Body of pancreas (tissue), 4 donors: ENCODE measurements around the gene GVQW3. TPM values are rescaled to one million over a fixed set of nuclear protein-coding genes. Genes with fewer than 3 reads are reported as not detected.

Source experiments
- ATAC-seq: fragments of 150-250 bp; one replicate; pipeline ENCODE4 v1.9.1; 2016
- DNase-seq, 4 donors: peaks; one replicate each; pipeline ENCODE4 v3.0.0-alpha.2; 2019
- H3K27ac ChIP-seq, 4 donors: fragments of 200-600 bp; sonication (generic); 1 replicate in 3 of 4; 2 replicates in 1 of 4; pipeline versions ENCODE4 v1.5.1 to v1.6.1; 2016 to 2019; ENCODE audit warnings: mild to moderate bottlenecking in 1 of 4, mixed read lengths in 1 of 4, moderate library complexity in 1 of 4
- H3K27me3 ChIP-seq, 2 donors: fragments of 200-600 bp; sonication (generic); one replicate each; pipeline ENCODE4 v1.6.0; 2016; ENCODE audit warnings: mild to moderate bottlenecking in 1 of 2
- H3K36me3 ChIP-seq, 2 donors: fragments of 200-600 bp; sonication (generic); replicated peaks in 1 of 2; 2 replicates each; pipeline ENCODE4 v1.5.1; 2016; ENCODE audit warnings: low read depth in 2 of 2; ENCODE audit not compliant: insufficient read depth in 1 of 2
- H3K4me1 ChIP-seq: fragments of 200-600 bp; sonication (generic); one replicate; pipeline ENCODE4 v1.6.0; 2016
- H3K4me3 ChIP-seq, 2 donors: fragments of 200-600 bp; sonication (generic); 1 replicate in 1 of 2; 2 replicates in 1 of 2; pipeline ENCODE4 v1.5.1; 2016 to 2019
- H3K9me3 ChIP-seq, 3 donors: fragments of 200-600 bp; sonication (generic); 1 replicate in 2 of 3; 2 replicates in 1 of 3; pipeline ENCODE4 v1.5.1; 2016
- POLR2A ChIP-seq, 3 donors: fragments of 450-650 bp; IDR thresholded peaks; one replicate each; pipeline ENCODE4 v1.6.1; 2016; ENCODE audit warnings: antibody characterized with exemption in 3 of 3, mild to moderate bottlenecking in 2 of 3
- WGBS, 2 donors: methylation state at CpG; one replicate each; pipeline ENCODE4 v1.1.5; 2017; 5-methylcytosine and 5-hydroxymethylcytosine counted together
- intact Hi-C: fragments of 100-400 bp; cut with DNase I; formaldehyde crosslinking; loops from one replicate; pipeline ENCODE4 v1.15.1; 2023
- total RNA-seq, 2 donors: library from RNA; depleted of rRNA; stranded (reverse); fragments of >200 nt; gene quantifications; one replicate each; pipeline ENCODE4 v1.1.0, GENCODE V29; 2016
- TF ChIP-seq, protein P1 (sequence below), 7 experiments: fragments of 450-650 bp in 4 of 7; fragments of 200-600 bp in 3 of 7; sonication (generic) in 3 of 7; IDR thresholded peaks; one replicate each; pipeline ENCODE4 v1.5.1; 2016 to 2019; ENCODE audit warnings: antibody characterized with exemption in 7 of 7

GVQW3 gene
- total RNA-seq, 2 donors from 2014 or later, result 11.2 to 16.2 TPM

DNA sequence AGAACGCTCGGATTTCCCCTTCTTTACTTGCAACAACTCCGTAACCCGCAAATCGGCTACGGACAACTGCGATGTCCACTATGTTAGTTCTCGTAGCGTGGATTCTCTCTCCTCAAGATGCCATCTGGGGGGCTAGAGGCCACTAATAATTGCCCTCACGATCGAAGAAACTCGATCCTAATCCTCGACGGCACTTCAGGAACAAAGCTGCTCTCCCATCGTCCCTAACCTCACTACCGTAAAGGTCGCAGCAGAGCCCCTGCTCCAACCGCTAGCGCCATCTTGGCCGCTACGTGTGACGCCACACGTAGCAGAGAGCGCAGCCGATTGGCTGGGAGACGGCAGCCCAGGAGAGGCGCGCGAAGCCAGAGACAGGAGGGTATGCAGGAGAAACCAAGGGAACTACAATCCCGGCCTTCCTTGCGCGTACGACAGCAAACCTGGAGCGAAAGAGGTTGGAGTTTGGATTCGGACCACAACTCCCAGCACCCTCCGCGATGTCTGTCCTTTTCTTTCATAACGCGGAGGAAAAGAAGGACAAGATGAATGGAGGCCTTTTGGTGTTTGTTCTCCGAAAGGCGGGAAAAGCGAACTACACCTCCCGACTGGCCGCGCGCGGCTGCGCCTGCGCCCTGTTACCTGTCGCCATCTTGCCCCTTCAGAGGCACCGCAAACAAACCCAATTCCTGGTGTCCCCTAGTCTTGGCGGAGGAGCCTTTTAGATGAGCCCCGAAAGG is 63.4 kb downstream of the GVQW3 start, which contains the start of gene EMSY:
TSS of gene EMSY (plus strand) at position 635 of the 737 bp plus-strand sequence. CDS start 1,921 bp downstream, outside the sequence.
- Histone ChIP-seq H3K27me3 (no peaks in the 10 kb centered on the region), H3K4me3 (peak within 1 kb of the TSS; percentile 88 to 97), H3K27ac (peak within 1 kb of the TSS; percentile 68 to 90 (median 85)), H3K36me3 (peaks cover 0 to 3% of the 10 kb centered on the region in 2 donors), H3K9me3 (no peaks in the 10 kb centered on the region), H3K4me1 (peaks cover 13% of the 10 kb centered on the region)
- DNase-seq (peak; percentile 95 to 99 (median 98)), ATAC-seq (peak; percentile 95)
- 0% methylated on average over 44 to 53 of the region's 53 CpGs for WGBS, 2 donors
- intact Hi-C loops, result no loop called here
- TF ChIP-seq, protein P1, sequence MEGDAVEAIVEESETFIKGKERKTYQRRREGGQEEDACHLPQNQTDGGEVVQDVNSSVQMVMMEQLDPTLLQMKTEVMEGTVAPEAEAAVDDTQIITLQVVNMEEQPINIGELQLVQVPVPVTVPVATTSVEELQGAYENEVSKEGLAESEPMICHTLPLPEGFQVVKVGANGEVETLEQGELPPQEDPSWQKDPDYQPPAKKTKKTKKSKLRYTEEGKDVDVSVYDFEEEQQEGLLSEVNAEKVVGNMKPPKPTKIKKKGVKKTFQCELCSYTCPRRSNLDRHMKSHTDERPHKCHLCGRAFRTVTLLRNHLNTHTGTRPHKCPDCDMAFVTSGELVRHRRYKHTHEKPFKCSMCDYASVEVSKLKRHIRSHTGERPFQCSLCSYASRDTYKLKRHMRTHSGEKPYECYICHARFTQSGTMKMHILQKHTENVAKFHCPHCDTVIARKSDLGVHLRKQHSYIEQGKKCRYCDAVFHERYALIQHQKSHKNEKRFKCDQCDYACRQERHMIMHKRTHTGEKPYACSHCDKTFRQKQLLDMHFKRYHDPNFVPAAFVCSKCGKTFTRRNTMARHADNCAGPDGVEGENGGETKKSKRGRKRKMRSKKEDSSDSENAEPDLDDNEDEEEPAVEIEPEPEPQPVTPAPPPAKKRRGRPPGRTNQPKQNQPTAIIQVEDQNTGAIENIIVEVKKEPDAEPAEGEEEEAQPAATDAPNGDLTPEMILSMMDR (IDR thresholded peaks at IDR 0.05), result peak in 1 of 7 experiments; percentile 24
- TF ChIP-seq POLR2A (IDR thresholded peaks at IDR 0.05), result peak; percentile 90 to 99 (median 97)

DNA sequence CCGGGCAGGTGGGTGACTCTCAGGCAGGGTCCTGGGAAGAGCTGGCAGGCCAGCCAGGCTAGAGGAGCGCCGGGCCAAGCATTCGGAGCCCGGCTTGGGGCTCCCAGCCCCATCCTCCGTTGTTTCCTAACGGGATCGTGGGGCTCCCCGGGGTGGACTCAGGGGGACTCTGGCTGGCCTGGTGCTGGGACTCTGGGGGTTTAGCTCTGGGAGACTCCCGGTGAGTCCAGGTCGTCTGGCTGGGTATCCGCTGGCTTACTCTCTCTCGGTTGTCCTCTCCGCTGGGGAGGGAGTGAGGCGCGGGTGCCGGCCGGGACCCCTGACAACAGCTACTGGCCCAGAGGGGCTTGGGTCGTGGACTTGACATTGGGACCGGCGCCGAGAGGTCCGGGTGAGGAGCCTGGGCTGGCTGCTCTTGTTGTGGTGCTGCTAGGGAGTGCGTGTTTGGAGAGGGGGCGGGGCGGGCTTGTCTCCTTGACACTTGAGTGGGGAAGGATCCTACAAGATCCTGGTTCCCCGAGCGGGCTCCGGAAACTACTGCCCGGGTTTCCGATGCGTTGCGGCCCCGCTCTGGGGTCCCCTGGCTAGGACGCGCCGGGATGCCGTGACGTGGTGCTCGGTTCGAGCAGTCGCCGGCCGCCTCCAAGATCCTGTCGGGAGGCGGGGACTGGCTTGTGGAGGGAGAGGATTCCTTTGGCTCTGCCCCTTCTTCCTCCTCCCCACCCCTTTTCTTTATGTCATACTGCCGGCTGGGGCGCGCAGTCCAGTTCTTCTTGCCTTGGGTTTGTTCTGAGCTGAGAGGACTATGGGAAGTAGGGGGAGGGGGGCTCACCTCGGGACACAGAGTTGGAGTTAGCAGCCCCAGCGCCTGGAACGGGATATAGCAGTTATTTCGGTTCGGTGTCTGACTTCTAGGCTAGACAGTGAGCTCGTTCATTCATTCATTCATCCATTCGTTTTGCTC is 64.3 kb downstream of the GVQW3 start:
- DNase-seq (peak; percentile 63 to 78 (median 70)), ATAC-seq (peak; percentile 30)
- WGBS, 2 donors, result 0 to 1% methylated on average over 20 to 56 of the region's 56 CpGs
- TF ChIP-seq, protein P1 (IDR thresholded peaks at IDR 0.05), result peak in 3 of 7 experiments; percentile 26 to 36 (median 30)
- TF ChIP-seq POLR2A (IDR thresholded peaks at IDR 0.05), result peak in 2 of 3 donors; percentile 3 to 27
- Histone ChIP-seq H3K4me1 (peaks cover 13% of the 10 kb centered on the region), H3K4me3 (peak overlapping the region; percentile 88 to 97), H3K27me3 (no peaks in the 10 kb centered on the region), H3K9me3 (no peaks in the 10 kb centered on the region), H3K36me3 (peaks cover 0 to 3% of the 10 kb centered on the region in 2 donors), H3K27ac (peak overlapping the region; percentile 27 to 90 (median 85))
- intact Hi-C loops, result no loop called here

DNA sequence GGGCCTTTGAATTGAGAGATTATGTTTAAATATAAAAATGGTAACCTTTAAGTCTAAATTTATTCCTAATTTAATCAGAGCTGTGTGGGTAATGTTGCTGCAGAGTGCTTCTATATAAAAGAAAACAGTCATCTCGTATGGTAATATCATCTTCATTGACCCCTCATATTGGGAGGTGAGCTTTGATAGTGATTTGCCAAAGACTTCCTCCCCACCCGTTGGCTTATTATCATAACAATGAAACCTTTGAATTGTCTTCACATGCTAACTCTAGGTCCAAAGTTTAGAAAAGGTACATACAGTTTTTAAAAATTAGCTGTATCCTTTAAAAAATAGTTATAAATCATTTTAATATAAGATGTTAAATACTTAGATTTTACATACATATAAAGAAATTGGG is 67.4 kb downstream of the GVQW3 start:
- DNase-seq, result no peak
- Histone ChIP-seq H3K4me1 (peaks cover 5% of the 10 kb centered on the region), H3K36me3 (peaks cover 0 to 6% of the 10 kb centered on the region in 2 donors), H3K9me3 (no peaks in the 10 kb centered on the region), H3K4me3 (no peak overlapping the region), H3K27me3 (no peaks in the 10 kb centered on the region), H3K27ac (no peak overlapping the region)
- ATAC-seq, result no peak
- TF ChIP-seq, protein P1 (IDR thresholded peaks at IDR 0.05), result no peak
- TF ChIP-seq POLR2A (IDR thresholded peaks at IDR 0.05), result no peak
- intact Hi-C loops, result no loop called here
- 60 to 65% methylated on average over 2 of the region's 2 CpGs for WGBS, 2 donors

DNA sequence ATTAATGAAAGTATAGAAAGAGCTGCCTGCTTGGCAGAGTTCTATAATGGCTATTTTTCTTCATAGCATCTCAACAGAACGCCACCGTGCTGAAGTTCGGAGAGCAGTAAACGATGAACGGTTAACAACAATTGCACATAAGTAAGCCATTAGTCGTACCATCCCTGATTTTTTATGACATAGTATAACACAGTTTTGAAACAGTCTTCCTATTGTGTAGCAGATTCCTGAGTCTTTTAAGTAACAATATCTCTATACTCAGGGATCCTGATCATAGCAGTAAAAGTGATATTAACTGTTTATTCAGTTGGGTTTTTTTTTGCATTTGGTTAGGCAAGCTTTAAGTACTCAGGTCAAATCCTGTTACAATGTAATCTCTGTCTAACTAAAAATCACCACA is 72.1 kb downstream of the GVQW3 start:
- ATAC-seq, result no peak
- Histone ChIP-seq H3K9me3 (no peaks in the 10 kb centered on the region), H3K27ac (no peak overlapping the region), H3K4me3 (no peak overlapping the region), H3K36me3 (peaks cover 0 to 6% of the 10 kb centered on the region in 2 donors), H3K4me1 (peaks cover 3% of the 10 kb centered on the region), H3K27me3 (no peaks in the 10 kb centered on the region)
- no peak for DNase-seq
- TF ChIP-seq, protein P1 (IDR thresholded peaks at IDR 0.05), result no peak
- no peak for TF ChIP-seq POLR2A (IDR thresholded peaks at IDR 0.05)
- 87 to 90% methylated on average over 6 of the region's 6 CpGs for WGBS, 2 donors
- intact Hi-C loops, result no loop called here
